Ovary (tissue), 9 donors: ENCODE results near the gene MUCL3. TPM values are rescaled to one million over a fixed set of nuclear protein-coding genes. Genes with fewer than 3 reads are reported as not detected.
"Not testable (repeated sequence)": the region's sequence is repeated elsewhere in the genome, so short reads cannot be mapped to it uniquely, and the experiment has no call there.

Experiments used
- DNase-seq, 5 donors: peaks; one replicate each; pipeline ENCODE4 v3.0.0-alpha.2; 2019 to 2020
- H3K27ac ChIP-seq, 2 donors: fragments of 200-600 bp; one replicate each; pipeline versions ENCODE4 v1.5.1 to v1.8.0; 2019 to 2022
- H3K27me3 ChIP-seq: fragments of 200-600 bp; one replicate; pipeline ENCODE4 v1.8.0; 2022
- H3K36me3 ChIP-seq: fragments of 200-600 bp; sonication (generic); one replicate; pipeline ENCODE4 v1.5.1; 2019
- H3K4me1 ChIP-seq: one replicate; pipeline ENCODE4 v1.8.1; 2013; ENCODE audit warnings: mild to moderate bottlenecking, moderate library complexity; ENCODE audit not compliant: insufficient read depth
- H3K4me3 ChIP-seq: fragments of 200-600 bp; sonication (generic); one replicate; pipeline ENCODE4 v1.5.1; 2017
- H3K9me3 ChIP-seq, 2 donors: fragments of 200-600 bp in 1 of 2; sonication (generic) in 1 of 2; one replicate each; pipeline versions ENCODE4 v1.5.1 to v1.8.1; 2013 to 2019; ENCODE audit warnings: mild to moderate bottlenecking in 1 of 2, moderate library complexity in 1 of 2
- CTCF ChIP-seq, 3 donors: fragments of 450-650 bp in 2 of 3; fragments of 200-600 bp in 1 of 3; IDR thresholded peaks; one replicate each; pipeline versions ENCODE4 v1.5.1 to v1.8.0; 2016 to 2022; ENCODE audit warnings: antibody characterized with exemption in 3 of 3, mild to moderate bottlenecking in 1 of 3
- EP300 ChIP-seq: sonication (generic); formaldehyde crosslinking; IDR thresholded peaks from one replicate; pipeline ENCODE4 v1.6.1; 2017; ENCODE audit warnings: antibody characterized with exemption
- POLR2A ChIP-seq: fragments of 450-650 bp; IDR thresholded peaks from one replicate; pipeline ENCODE4 v1.6.1; 2017; ENCODE audit warnings: antibody characterized with exemption, mild to moderate bottlenecking, moderate library complexity
- WGBS, 3 donors: extraction: QIAGEN DNeasy Blood & Tissue Kit in 1 of 3; methylation state at CpG; one replicate each; pipeline versions ENCODE4 v1.1.5 to v1.1.7; 2013 to 2017; 5-methylcytosine and 5-hydroxymethylcytosine counted together
- intact Hi-C, 4 donors: fragments of 100-400 bp; cut with DNase I; formaldehyde crosslinking; loops; one replicate each; pipeline versions ENCODE4 v1.11.0 to v1.15.1; 2022 to 2023
- polyA plus RNA-seq, 2 donors: library from polyadenylated mRNA; stranded (reverse); fragments of 200-250 nt in 1 of 2; fragments of 350-450 nt in 1 of 2; fragmentation: Illumina TruSeq in 1 of 2; extraction: RNeasy Lipid Tissue Mini Kit (QIAGEN cat#74804) in 1 of 2; gene quantifications; one replicate each; pipeline ENCODE4 v1.2.3, GENCODE V29; 2013 to 2014
- total RNA-seq, 7 donors: library from RNA; depleted of rRNA in 2 of 7; stranded (reverse); fragments of >200 nt in 2 of 7; fragmentation: NEBNext Ultra II Directional in 3 of 7; extraction: Animal tissue kit (Norgen Biotek cat#: 25700) in 3 of 7; gene quantifications; one replicate each; pipeline versions ENCODE4 v1.1.0 to v1.2.4, GENCODE V29; 2016 to 2023
- donor health status: DM: no; HTN: no; CAD: no; lungs with moderate emphysema.
- donor health status: DM: no; HTN: no; CAD: no.
- donor health status: Bipolar disorder and iron deficiency.
- donor health status: DM: yes; HTN: yes; CAD: no.
- donor health status: DM: no; HTN: no; CAD: no.
- donor health status: DM: yes; HTN: yes; CAD: no.

MUCL3 gene
- total and polyA plus RNA-seq, 9 donors: under 0.01 TPM; not detected in 8

GRCh38 chr6:30897882-30898281 is 42.9 kb upstream of the MUCL3 start:
- no peaks in the 10 kb centered on the region for H3K36me3 ChIP-seq
- WGBS, 3 donors: 82 to 84% (median 83%) methylated on average over 16 of the region's 16 CpGs
- intact Hi-C loops: no loop called here
- H3K27ac ChIP-seq: no peak overlapping the region
- no peaks in the 10 kb centered on the region for H3K27me3 ChIP-seq
- no peak for DNase-seq
- no peaks in the 10 kb centered on the region for H3K4me1 ChIP-seq
- H3K9me3 ChIP-seq: no peaks in the 10 kb centered on the region
- no peak overlapping the region for H3K4me3 ChIP-seq
- TF ChIP-seq CTCF (IDR thresholded peaks at IDR 0.05) (no peak), POLR2A (no peak), EP300 (no peak)

GRCh38 chr6:30898750-30899360 is 41.9 kb upstream of the MUCL3 start:
- no peak for DNase-seq
- Histone ChIP-seq H3K4me1 (no peaks in the 10 kb centered on the region), H3K36me3 (no peaks in the 10 kb centered on the region), H3K27me3 (no peaks in the 10 kb centered on the region), H3K27ac (no peak overlapping the region), H3K9me3 (no peaks in the 10 kb centered on the region), H3K4me3 (no peak overlapping the region)
- intact Hi-C loops: no loop called here
- no peak for TF ChIP-seq POLR2A
- 58 to 61% (median 60%) methylated on average over 23 of the region's 23 CpGs for WGBS, 3 donors

GRCh38 chr6:30900863-30901417 is 39.8 kb upstream of the MUCL3 start:
- Histone ChIP-seq H3K9me3 (no peaks in the 10 kb centered on the region), H3K4me3 (no peak overlapping the region), H3K4me1 (no peaks in the 10 kb centered on the region), H3K36me3 (no peaks in the 10 kb centered on the region), H3K27me3 (no peaks in the 10 kb centered on the region), H3K27ac (no peak overlapping the region)
- DNase-seq: no peak
- no peak for TF ChIP-seq POLR2A
- no peak for TF ChIP-seq EP300
- TF ChIP-seq CTCF (IDR thresholded peaks at IDR 0.05): no peak
- intact Hi-C loops: no loop called here
- WGBS, 3 donors: 67 to 73% (median 68%) methylated on average over 1 of the region's 1 CpG

GRCh38 chr6:30901436-30901835 is 39.3 kb upstream of the MUCL3 start:
- H3K27me3 ChIP-seq: no peaks in the 10 kb centered on the region
- H3K4me3 ChIP-seq: no peak overlapping the region
- DNase-seq: no peak
- intact Hi-C loops: no loop called here
- H3K9me3 ChIP-seq: no peaks in the 10 kb centered on the region
- H3K27ac ChIP-seq: no peak overlapping the region
- H3K36me3 ChIP-seq: no peaks in the 10 kb centered on the region
- H3K4me1 ChIP-seq: no peaks in the 10 kb centered on the region
- TF ChIP-seq POLR2A: no peak
- no peak for TF ChIP-seq CTCF (IDR thresholded peaks at IDR 0.05)
- TF ChIP-seq EP300: no peak

GRCh38 chr6:30902196-30902595 is 38.6 kb upstream of the MUCL3 start:
- H3K4me3 ChIP-seq, intact Hi-C loops, H3K36me3 ChIP-seq, H3K9me3 ChIP-seq, H3K27me3 ChIP-seq, H3K27ac ChIP-seq, DNase-seq, H3K4me1 ChIP-seq: not testable (repeated sequence)
- WGBS, 3 donors: 59 to 65% (median 60%) methylated on average over 9 of the region's 9 CpGs
